GM18526 (cell line): ENCODE data around the gene CASP1.

Experiments
- POLR2A ChIP-seq: IDR thresholded peaks from 3 replicates; pipeline ENCODE4 v1.6.1; 2011; ENCODE audit not compliant: insufficient read length; ENCODE audit errors: extremely low read depth

Gene CASP1

GRCh38 chr11:105000167-105000566, 34.8 kb downstream of the CASP1 start:
- no peak for TF ChIP-seq POLR2A

- no peak for TF ChIP-seq POLR2A
These were observed 35.2 kb downstream of the CASP1 start for GRCh38 chr11:104999721-105000120.

GRCh38 chr11:104997288-104997687, 37.7 kb downstream of the CASP1 start:
- TF ChIP-seq POLR2A, result no peak

GRCh38 chr11:104995001-104995408, 39.9 kb downstream of the CASP1 start:
- TF ChIP-seq POLR2A, result no peak

GRCh38 chr11:104992781-104993180, 42.2 kb downstream of the CASP1 start:
- TF ChIP-seq POLR2A, result no peak

GRCh38 chr11:104991994-104992393, 43.0 kb downstream of the CASP1 start:
- TF ChIP-seq POLR2A, result no peak

- TF ChIP-seq POLR2A, result no peak
These were observed 50.1 kb downstream of the CASP1 start for GRCh38 chr11:104984808-104985207.

GRCh38 chr11:104979839-104980238, 55.1 kb downstream of the CASP1 start:
- TF ChIP-seq POLR2A, result no peak
